ENCODE data around the gene ELL. TPM values are rescaled to one million over a fixed set of nuclear protein-coding genes. Genes with fewer than 3 reads are reported as not detected.

ELL gene
- total and polyA plus RNA-seq, 9 of the 15 experiments (the other 6 are each of a cell fraction or from before 2014, with no cell fraction given), result 0.24 to 22.5 (median 4.1) TPM

GRCh38 chr19:18478545-18479311, 43.1 kb downstream of the ELL start (continued):
- TF ChIP-seq E2F4 (CRISPR knock-in tag; IDR thresholded peaks at IDR 0.05; ENCODE audit: low read depth) (no peak), CREB3L1 (IDR thresholded peaks at IDR 0.05; ENCODE audit: borderline replicate concordance, low read depth) (no peak), CUX1 (CRISPR knock-in tag; IDR thresholded peaks at IDR 0.05) (no peak), MEF2D (tag; conservative IDR thresholded peaks at IDR 0.05; ENCODE audit: low read depth) (no peak), EP400 (IDR thresholded peaks at IDR 0.05) (no peak; the same call in 1 of the 2 replicates), TAF15 (IDR thresholded peaks at IDR 0.05; ENCODE audit: low read depth, low read length) (no peak), RCOR1 (IDR thresholded peaks at IDR 0.05; ENCODE audit: borderline replicate concordance in 1 of 2, low read depth in 2 of 2, low read length in 2 of 2) (peak in 1 of 2 experiments; percentile 41; a peak in 1 of 4 replicates), NCOA2 (IDR thresholded peaks at IDR 0.05; ENCODE audit: partially characterized antibody in 2 of 2) (no peak), ARID4B (CRISPR knock-in tag; IDR thresholded peaks at IDR 0.05) (no peak)
